GM12878 (cell line): Measurements from ENCODE around the gene ADSS1.

Source experiments
- CHD4 ChIP-seq: fragments of 200-600 bp; sonication (generic); IDR thresholded peaks from 2 replicates; pipeline ENCODE4 v1.6.1; 2016; ENCODE audit warnings: mild to moderate bottlenecking
- FOS ChIP-seq: IDR thresholded peaks from 3 replicates; pipeline ENCODE4 v1.6.1; 2011; ENCODE audit warnings: borderline replicate concordance; ENCODE audit not compliant: insufficient read length; ENCODE audit errors: extremely low read depth
- HDAC6 ChIP-seq: fragments of 200-600 bp; sonication (generic); IDR thresholded peaks from one replicate; pipeline ENCODE4 v1.8.0; 2017; ENCODE audit warnings: antibody characterized with exemption; ENCODE audit not compliant: unreplicated experiment
- POLR2AphosphoS5 ChIP-seq: IDR thresholded peaks from 2 replicates; pipeline ENCODE4 v1.6.1; 2011; ENCODE audit warnings: mild to moderate bottlenecking, low read length, inconsistent platforms
- RCOR1 ChIP-seq: conservative IDR thresholded peaks from 2 replicates; pipeline ENCODE4 v1.6.1; 2012; ENCODE audit warnings: low read depth, low read length, improper control_type of control experiment
- SMAD1 ChIP-seq: fragments of 450-650 bp; IDR thresholded peaks from 2 replicates; pipeline ENCODE4 v1.6.1; 2018; ENCODE audit warnings: mild to moderate bottlenecking, low read depth; ENCODE audit not compliant: partially characterized antibody
- SREBF2 ChIP-seq: IDR thresholded peaks from 2 replicates; pipeline ENCODE4 v1.6.1; 2012; ENCODE audit warnings: mild to moderate bottlenecking, low read length
- SUZ12 ChIP-seq: fragments of 200-600 bp; sonication (generic); IDR thresholded peaks from one replicate; pipeline ENCODE4 v1.6.1; 2018; ENCODE audit warnings: antibody characterized with exemption, mild to moderate bottlenecking; ENCODE audit not compliant: unreplicated experiment
- ZNF24 ChIP-seq: fragments of 450-650 bp; IDR thresholded peaks from 2 replicates; pipeline ENCODE4 v1.6.1; 2017; ENCODE audit warnings: antibody characterized with exemption, mild to moderate bottlenecking
- TF ChIP-seq, protein P1 (sequence below): fragments of 450-650 bp; IDR thresholded peaks from 2 replicates; pipeline ENCODE4 v1.6.1; 2014; ENCODE audit warnings: mild to moderate bottlenecking
- TF ChIP-seq, protein P2 (sequence below), 3 experiments: IDR thresholded peaks in 2 of 3; conservative IDR thresholded peaks in 1 of 3; 2 replicates each; pipeline ENCODE4 v1.5.1; 2011; ENCODE audit warnings: low read depth in 3 of 3, low read length in 3 of 3, mild to moderate bottlenecking in 3 of 3, control low read depth in 2 of 3, moderate library complexity in 2 of 3, inconsistent platforms in 1 of 3, mixed read lengths in 1 of 3; ENCODE audit not compliant: control insufficient read depth in 2 of 3, insufficient read depth in 1 of 3; ENCODE audit errors: extremely low read depth in 1 of 3
- TF ChIP-seq, protein P3 (sequence below): IDR thresholded peaks from 2 replicates; pipeline ENCODE4 v1.6.1; 2012; ENCODE audit warnings: mild to moderate bottlenecking, low read depth, low read length
- TF ChIP-seq, protein P4 (sequence below): IDR thresholded peaks from 2 replicates; pipeline ENCODE4 v1.6.1; 2012; ENCODE audit warnings: low read depth, low read length, improper control_type of control experiment

DNA sequence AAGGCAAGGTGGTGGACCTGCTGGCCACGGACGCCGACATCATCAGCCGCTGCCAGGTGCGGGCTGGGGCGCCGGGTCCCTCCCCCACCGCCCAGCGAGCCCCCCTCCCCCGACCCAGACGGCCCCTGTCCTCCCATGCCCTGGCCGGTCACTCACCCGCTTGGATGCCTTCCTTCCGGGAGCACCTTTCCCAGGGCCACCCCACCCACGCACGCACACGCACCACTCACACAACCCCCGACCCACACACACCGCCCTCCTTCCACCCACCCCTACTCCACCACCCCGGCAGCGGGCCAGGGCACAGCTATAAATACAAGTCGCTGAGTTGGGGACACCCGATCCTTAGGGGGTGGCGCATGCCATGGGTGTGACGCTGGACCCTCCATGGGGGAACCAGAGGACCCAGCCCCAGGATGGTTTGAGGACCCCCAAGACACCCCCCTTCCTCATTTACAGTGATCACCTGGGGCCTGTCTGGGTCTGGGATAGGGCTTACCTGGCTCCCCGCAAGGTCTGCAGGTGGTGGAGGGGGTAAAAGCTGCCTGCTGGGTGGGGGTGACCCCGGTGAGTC, 465 bp downstream of the ADSS1 start:
- TF ChIP-seq, protein P1, sequence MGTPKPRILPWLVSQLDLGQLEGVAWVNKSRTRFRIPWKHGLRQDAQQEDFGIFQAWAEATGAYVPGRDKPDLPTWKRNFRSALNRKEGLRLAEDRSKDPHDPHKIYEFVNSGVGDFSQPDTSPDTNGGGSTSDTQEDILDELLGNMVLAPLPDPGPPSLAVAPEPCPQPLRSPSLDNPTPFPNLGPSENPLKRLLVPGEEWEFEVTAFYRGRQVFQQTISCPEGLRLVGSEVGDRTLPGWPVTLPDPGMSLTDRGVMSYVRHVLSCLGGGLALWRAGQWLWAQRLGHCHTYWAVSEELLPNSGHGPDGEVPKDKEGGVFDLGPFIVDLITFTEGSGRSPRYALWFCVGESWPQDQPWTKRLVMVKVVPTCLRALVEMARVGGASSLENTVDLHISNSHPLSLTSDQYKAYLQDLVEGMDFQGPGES = no peak
- no peak for TF ChIP-seq HDAC6
- TF ChIP-seq FOS = no peak
- TF ChIP-seq SMAD1 = no peak
- no peak for TF ChIP-seq CHD4
- TF ChIP-seq ZNF24 = no peak
- TF ChIP-seq, protein P2, sequence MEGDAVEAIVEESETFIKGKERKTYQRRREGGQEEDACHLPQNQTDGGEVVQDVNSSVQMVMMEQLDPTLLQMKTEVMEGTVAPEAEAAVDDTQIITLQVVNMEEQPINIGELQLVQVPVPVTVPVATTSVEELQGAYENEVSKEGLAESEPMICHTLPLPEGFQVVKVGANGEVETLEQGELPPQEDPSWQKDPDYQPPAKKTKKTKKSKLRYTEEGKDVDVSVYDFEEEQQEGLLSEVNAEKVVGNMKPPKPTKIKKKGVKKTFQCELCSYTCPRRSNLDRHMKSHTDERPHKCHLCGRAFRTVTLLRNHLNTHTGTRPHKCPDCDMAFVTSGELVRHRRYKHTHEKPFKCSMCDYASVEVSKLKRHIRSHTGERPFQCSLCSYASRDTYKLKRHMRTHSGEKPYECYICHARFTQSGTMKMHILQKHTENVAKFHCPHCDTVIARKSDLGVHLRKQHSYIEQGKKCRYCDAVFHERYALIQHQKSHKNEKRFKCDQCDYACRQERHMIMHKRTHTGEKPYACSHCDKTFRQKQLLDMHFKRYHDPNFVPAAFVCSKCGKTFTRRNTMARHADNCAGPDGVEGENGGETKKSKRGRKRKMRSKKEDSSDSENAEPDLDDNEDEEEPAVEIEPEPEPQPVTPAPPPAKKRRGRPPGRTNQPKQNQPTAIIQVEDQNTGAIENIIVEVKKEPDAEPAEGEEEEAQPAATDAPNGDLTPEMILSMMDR (IDR thresholded peaks at IDR 0.05 in 2 of 3, conservative IDR thresholded peaks at IDR 0.05 in 1 of 3; ENCODE audit: control insufficient read depth in 2 of 3, extremely low read depth in 1 of 3, insufficient read depth in 1 of 3, low read depth in 3 of 3, low read length in 3 of 3) = no peak
- no peak for TF ChIP-seq SREBF2
- TF ChIP-seq RCOR1 = no peak
- TF ChIP-seq, protein P3, sequence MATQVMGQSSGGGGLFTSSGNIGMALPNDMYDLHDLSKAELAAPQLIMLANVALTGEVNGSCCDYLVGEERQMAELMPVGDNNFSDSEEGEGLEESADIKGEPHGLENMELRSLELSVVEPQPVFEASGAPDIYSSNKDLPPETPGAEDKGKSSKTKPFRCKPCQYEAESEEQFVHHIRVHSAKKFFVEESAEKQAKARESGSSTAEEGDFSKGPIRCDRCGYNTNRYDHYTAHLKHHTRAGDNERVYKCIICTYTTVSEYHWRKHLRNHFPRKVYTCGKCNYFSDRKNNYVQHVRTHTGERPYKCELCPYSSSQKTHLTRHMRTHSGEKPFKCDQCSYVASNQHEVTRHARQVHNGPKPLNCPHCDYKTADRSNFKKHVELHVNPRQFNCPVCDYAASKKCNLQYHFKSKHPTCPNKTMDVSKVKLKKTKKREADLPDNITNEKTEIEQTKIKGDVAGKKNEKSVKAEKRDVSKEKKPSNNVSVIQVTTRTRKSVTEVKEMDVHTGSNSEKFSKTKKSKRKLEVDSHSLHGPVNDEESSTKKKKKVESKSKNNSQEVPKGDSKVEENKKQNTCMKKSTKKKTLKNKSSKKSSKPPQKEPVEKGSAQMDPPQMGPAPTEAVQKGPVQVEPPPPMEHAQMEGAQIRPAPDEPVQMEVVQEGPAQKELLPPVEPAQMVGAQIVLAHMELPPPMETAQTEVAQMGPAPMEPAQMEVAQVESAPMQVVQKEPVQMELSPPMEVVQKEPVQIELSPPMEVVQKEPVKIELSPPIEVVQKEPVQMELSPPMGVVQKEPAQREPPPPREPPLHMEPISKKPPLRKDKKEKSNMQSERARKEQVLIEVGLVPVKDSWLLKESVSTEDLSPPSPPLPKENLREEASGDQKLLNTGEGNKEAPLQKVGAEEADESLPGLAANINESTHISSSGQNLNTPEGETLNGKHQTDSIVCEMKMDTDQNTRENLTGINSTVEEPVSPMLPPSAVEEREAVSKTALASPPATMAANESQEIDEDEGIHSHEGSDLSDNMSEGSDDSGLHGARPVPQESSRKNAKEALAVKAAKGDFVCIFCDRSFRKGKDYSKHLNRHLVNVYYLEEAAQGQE = no peak
- TF ChIP-seq, protein P4, sequence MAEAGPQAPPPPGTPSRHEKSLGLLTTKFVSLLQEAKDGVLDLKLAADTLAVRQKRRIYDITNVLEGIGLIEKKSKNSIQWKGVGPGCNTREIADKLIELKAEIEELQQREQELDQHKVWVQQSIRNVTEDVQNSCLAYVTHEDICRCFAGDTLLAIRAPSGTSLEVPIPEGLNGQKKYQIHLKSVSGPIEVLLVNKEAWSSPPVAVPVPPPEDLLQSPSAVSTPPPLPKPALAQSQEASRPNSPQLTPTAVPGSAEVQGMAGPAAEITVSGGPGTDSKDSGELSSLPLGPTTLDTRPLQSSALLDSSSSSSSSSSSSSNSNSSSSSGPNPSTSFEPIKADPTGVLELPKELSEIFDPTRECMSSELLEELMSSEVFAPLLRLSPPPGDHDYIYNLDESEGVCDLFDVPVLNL = no peak
- TF ChIP-seq POLR2AphosphoS5 = no peak
- no peak for TF ChIP-seq SUZ12
